ENCODE data around the gene ZMAT3.

The ZMAT3 gene

GRCh38 chr3:178975320-178975719 is 96.3 kb downstream of the ZMAT3 start:
- no peak for TF ChIP-seq ZFX (IDR thresholded peaks at IDR 0.05)
- TF ChIP-seq CTCF (conservative IDR thresholded peaks at IDR 0.05): no peak
- no peak overlapping the region for H3K27ac ChIP-seq

DNA sequence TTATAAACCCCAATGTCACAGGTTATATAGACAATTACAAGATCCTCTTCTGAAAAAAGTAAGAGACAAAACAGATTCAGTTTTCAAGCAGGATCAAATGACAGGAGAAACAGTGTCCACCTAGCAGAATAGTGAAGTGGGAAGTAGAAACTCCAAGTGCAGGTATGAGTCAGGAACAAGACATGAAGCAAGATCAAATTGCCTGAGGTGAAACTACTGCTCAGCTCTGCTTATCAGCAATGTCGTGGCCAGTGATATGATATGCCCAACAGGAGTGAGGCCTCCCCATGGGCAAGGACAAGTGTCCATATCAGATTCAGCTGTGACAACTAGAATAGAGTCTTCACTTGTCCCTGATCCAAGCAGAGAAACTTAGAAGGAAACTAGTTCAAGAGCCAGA is 100.0 kb downstream of the ZMAT3 start:
- H3K27ac ChIP-seq: no peak overlapping the region
- TF ChIP-seq CTCF (conservative IDR thresholded peaks at IDR 0.05): no peak
- no peak for TF ChIP-seq ZFX (IDR thresholded peaks at IDR 0.05)

GRCh38 chr3:178969004-178969700 is 102.5 kb downstream of the ZMAT3 start:
- no peak overlapping the region for H3K27ac ChIP-seq
- TF ChIP-seq CTCF (conservative IDR thresholded peaks at IDR 0.05): no peak
